Right lobe of liver (tissue), 4 donors: ENCODE data around the gene ACSL3.

Source experiments
- POLR2A ChIP-seq: fragments of 450-650 bp; IDR thresholded peaks from one replicate; pipeline ENCODE4 v1.6.1; 2017; ENCODE audit warnings: antibody characterized with exemption, mild to moderate bottlenecking
- TF ChIP-seq, protein P1 (sequence below), 4 donors: fragments of 200-600 bp in 3 of 4; fragments of 450-650 bp in 1 of 4; IDR thresholded peaks; one replicate each; pipeline versions ENCODE4 v1.5.1 to v1.8.0; 2016 to 2022; ENCODE audit warnings: antibody characterized with exemption in 4 of 4, mild to moderate bottlenecking in 2 of 4
- donor health status: DM: no; HTN: no; CAD: no.
- donor health status: DM: no; HTN: no; CAD: no.
- donor health status: DM: no; HTN: yes; CAD: no.

DNA sequence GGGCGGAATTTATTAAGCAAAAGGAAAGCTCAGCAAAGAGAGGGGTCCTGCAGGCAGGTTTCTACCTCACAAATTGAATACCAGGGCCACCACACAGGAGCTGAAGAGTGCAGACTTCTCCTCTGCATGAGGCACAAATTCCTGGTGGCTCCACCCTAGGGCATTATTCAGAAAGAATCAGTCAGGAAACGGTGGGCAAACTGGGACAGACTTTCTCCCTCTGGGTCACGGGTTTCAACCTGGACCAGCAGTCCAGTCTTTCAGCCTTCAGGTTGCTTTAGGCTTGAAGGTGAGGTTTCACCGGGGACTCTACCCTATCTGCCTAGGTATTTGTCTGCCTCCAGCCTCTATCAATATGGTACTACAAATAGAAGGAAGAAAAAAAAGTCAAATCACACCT is 41.8 kb downstream of the ACSL3 start:
- TF ChIP-seq, protein P1, sequence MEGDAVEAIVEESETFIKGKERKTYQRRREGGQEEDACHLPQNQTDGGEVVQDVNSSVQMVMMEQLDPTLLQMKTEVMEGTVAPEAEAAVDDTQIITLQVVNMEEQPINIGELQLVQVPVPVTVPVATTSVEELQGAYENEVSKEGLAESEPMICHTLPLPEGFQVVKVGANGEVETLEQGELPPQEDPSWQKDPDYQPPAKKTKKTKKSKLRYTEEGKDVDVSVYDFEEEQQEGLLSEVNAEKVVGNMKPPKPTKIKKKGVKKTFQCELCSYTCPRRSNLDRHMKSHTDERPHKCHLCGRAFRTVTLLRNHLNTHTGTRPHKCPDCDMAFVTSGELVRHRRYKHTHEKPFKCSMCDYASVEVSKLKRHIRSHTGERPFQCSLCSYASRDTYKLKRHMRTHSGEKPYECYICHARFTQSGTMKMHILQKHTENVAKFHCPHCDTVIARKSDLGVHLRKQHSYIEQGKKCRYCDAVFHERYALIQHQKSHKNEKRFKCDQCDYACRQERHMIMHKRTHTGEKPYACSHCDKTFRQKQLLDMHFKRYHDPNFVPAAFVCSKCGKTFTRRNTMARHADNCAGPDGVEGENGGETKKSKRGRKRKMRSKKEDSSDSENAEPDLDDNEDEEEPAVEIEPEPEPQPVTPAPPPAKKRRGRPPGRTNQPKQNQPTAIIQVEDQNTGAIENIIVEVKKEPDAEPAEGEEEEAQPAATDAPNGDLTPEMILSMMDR (IDR thresholded peaks at IDR 0.05): no peak
- no peak for TF ChIP-seq POLR2A
